ENCODE measurements around the gene IFI27.

GRCh38 chr14:94077823-94078222, 32.7 kb upstream of the IFI27 start:
- no peak for TF ChIP-seq CTCF (IDR thresholded peaks at IDR 0.05)
- no peak for TF ChIP-seq POLR2A (IDR thresholded peaks at IDR 0.05)
